Astrocyte (in vitro differentiated cells and primary cell): Measurements from ENCODE around the gene CLEC3B.

Source experiments
- EZH2 ChIP-seq: IDR thresholded peaks from 2 replicates; pipeline ENCODE4 v1.6.1; 2012; ENCODE audit warnings: mild to moderate bottlenecking, low read length, inconsistent platforms; ENCODE audit not compliant: insufficient read depth
- TF ChIP-seq, protein P1 (sequence below): IDR thresholded peaks from 2 replicates; pipeline ENCODE4 v1.5.1; 2011; ENCODE audit warnings: low read depth, mild to moderate bottlenecking, inconsistent platforms, low read length, moderate library complexity; ENCODE audit not compliant: insufficient read depth

DNA sequence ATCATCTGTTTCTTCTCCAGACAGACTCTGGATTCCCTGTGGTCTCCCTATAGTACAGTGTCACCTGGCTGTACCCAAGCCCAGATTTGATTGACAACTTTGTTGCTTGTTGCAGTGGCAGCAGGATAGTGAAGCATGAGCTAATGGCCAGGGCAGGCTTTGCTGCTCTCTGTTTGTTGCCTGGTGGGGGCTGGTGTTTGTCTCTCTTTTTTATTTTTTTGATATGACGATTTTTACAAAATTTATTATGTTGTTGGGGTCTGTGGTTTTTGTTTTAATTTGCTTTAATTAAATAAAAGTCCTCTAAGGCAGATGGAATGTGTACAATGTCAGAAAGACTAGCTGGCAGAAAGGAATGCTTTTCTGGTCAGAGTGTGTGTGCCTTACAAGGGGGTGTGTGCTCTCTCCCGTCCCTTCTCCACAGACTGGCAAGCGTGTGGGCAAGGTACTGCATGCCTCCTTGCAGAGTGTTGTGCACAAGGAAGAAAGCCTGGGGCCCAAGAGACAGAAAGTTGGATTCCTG, 15.2 kb upstream of the CLEC3B start:
- no peak for TF ChIP-seq EZH2
- TF ChIP-seq, protein P1, sequence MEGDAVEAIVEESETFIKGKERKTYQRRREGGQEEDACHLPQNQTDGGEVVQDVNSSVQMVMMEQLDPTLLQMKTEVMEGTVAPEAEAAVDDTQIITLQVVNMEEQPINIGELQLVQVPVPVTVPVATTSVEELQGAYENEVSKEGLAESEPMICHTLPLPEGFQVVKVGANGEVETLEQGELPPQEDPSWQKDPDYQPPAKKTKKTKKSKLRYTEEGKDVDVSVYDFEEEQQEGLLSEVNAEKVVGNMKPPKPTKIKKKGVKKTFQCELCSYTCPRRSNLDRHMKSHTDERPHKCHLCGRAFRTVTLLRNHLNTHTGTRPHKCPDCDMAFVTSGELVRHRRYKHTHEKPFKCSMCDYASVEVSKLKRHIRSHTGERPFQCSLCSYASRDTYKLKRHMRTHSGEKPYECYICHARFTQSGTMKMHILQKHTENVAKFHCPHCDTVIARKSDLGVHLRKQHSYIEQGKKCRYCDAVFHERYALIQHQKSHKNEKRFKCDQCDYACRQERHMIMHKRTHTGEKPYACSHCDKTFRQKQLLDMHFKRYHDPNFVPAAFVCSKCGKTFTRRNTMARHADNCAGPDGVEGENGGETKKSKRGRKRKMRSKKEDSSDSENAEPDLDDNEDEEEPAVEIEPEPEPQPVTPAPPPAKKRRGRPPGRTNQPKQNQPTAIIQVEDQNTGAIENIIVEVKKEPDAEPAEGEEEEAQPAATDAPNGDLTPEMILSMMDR: no peak
